K562 (cell line): ENCODE data around the gene YAF2. TPM values are rescaled to one million over a fixed set of nuclear protein-coding genes. Genes with fewer than 3 reads are reported as not detected.

Experiments
- ATAC-seq: fragments of 200-7000 bp; cut with Tn5 transposase; 3 replicates; pipeline ENCODE4 v1.9.1; 2020; ENCODE audit warnings: moderate library complexity
- BruUV-seq: library from RNA; stranded (reverse); fragments of 400-500 nt; replicated peaks from 2 replicates; lab custom pipeline; 2021; lab: Mats Ljungman, UMichigan
- CTCF ChIA-PET: fragments of 300-600 bp; formaldehyde crosslinking; extraction: SDS; loops from one replicate; lab custom pipeline; 2021; ENCODE audit warnings: low intra/inter-chr PET ratio; lab: Yijun Ruan, JAX
- POLR2A ChIA-PET: fragments of 300-600, 350-650 bp; sonication (Branson Sonifier 250); formaldehyde crosslinking; extraction: SDS; loops from one replicate; lab custom pipeline; 2021; ENCODE audit warnings: antibody characterized with exemption, inconsistent platforms; lab: Yijun Ruan, JAX
- DNase-seq, 4 experiments: peaks; one replicate each; pipeline versions ENCODE4 v3.0.0 to v3.0.0-alpha.2; 2011 to 2018; ENCODE audit warnings: low spot score in 3 of 4, mixed read lengths in 3 of 4; ENCODE audit errors: extremely low read depth in 1 of 4
- FAIRE-seq: peaks from 2 replicates; lab custom pipeline; 2011; peaks lifted over from hg19 to GRCh38; lab: Jason Lieb, UNC
- H2AFZ ChIP-seq: 2 replicates; pipeline ENCODE4 v1.6.0; 2011; ENCODE audit warnings: low read depth, low read length, control low read depth, inconsistent platforms
- H3K27ac ChIP-seq: fragments of 200-600 bp; 3 replicates; pipeline ENCODE4 v1.8.0; 2011; ENCODE audit warnings: low read depth, mild to moderate bottlenecking, control low read depth, inconsistent platforms, low read length, moderate library complexity, mixed read lengths; ENCODE audit errors: extremely low read depth
- H3K27me3 ChIP-seq, 2 experiments: fragments of 300-600 bp in 1 of 2; 2 replicates in 1 of 2; 3 replicates in 1 of 2; pipeline versions ENCODE4 v1.6.0 to v1.8.0; 2011; ENCODE audit warnings: inconsistent platforms in 2 of 2, low read length in 2 of 2, mild to moderate bottlenecking in 1 of 2, mixed read lengths in 1 of 2, moderate library complexity in 1 of 2; ENCODE audit not compliant: control insufficient read depth in 2 of 2, insufficient read depth in 2 of 2
- H3K36me3 ChIP-seq: fragments of 300-600 bp; 3 replicates; pipeline ENCODE4 v1.8.0; 2011; ENCODE audit warnings: mild to moderate bottlenecking, low read length, inconsistent platforms; ENCODE audit not compliant: control insufficient read depth, insufficient read depth
- H3K4me1 ChIP-seq, 2 experiments: fragments of 200-600 bp in 1 of 2; replicated peaks in 1 of 2; 2 replicates in 1 of 2; 3 replicates in 1 of 2; pipeline versions ENCODE4 v1.5.1 to v1.8.0; 2011; ENCODE audit warnings: inconsistent platforms in 2 of 2, low read length in 2 of 2, mild to moderate bottlenecking in 1 of 2, mixed read lengths in 1 of 2, moderate library complexity in 1 of 2; ENCODE audit not compliant: control insufficient read depth in 2 of 2, insufficient read depth in 2 of 2
- H3K4me2 ChIP-seq: 2 replicates; pipeline ENCODE4 v1.6.1; 2011; ENCODE audit warnings: low read length, control low read depth, inconsistent platforms, mixed read lengths; ENCODE audit not compliant: insufficient read depth
- H3K4me3 ChIP-seq: fragments of 200-600 bp; sonication (generic), shearing (Covaris generic); 2 replicates; pipeline ENCODE4 v1.5.1; 2016; ENCODE audit warnings: control low read depth, inconsistent platforms
- H3K79me2 ChIP-seq: fragments of 200-600 bp; 3 replicates; pipeline ENCODE4 v1.8.0; 2011; ENCODE audit warnings: low read length, inconsistent platforms; ENCODE audit not compliant: control insufficient read depth, insufficient read depth
- H3K9ac ChIP-seq, 2 experiments: 2 replicates each; pipeline versions ENCODE4 v1.6.0 to v1.6.1; 2011; ENCODE audit warnings: low read depth in 2 of 2, low read length in 2 of 2, control low read depth in 1 of 2, inconsistent platforms in 1 of 2, mild to moderate bottlenecking in 1 of 2, mixed read lengths in 1 of 2; ENCODE audit not compliant: insufficient read depth in 1 of 2
- H3K9me1 ChIP-seq: one replicate; pipeline ENCODE4 v1.6.0; 2011; ENCODE audit warnings: inconsistent platforms, mild to moderate bottlenecking, low read length, moderate library complexity; ENCODE audit not compliant: control insufficient read depth, insufficient read depth
- H3K9me3 ChIP-seq: replicated peaks from 2 replicates; pipeline ENCODE4 v1.5.1; 2011; ENCODE audit warnings: low read depth, low read length, inconsistent platforms; ENCODE audit not compliant: control insufficient read depth, insufficient read depth
- H4K20me1 ChIP-seq: replicated peaks from 2 replicates; pipeline ENCODE4 v1.6.1; 2011; ENCODE audit warnings: low read length, inconsistent platforms, mixed read lengths; ENCODE audit not compliant: control insufficient read depth, insufficient read depth
- ETV5 ChIP-seq: sonication (generic); formaldehyde crosslinking; IDR thresholded peaks from 2 replicates; pipeline ENCODE4 v1.4.0; 2020; ENCODE audit warnings: low read depth, mild to moderate bottlenecking, missing genetic modification reagents
- MGA ChIP-seq: fragments of 450-650 bp; IDR thresholded peaks from 2 replicates; pipeline ENCODE4 v1.6.1; 2016; ENCODE audit warnings: mild to moderate bottlenecking, moderate library complexity
- POLR2G ChIP-seq: fragments of 200-400 bp; formaldehyde crosslinking; IDR thresholded peaks from 2 replicates; pipeline ENCODE4 v1.6.1; 2017; ENCODE audit warnings: low read depth, mild to moderate bottlenecking, antibody characterized with exemption, low read length, moderate library complexity
- TEAD4 ChIP-seq, 2 experiments: sonication (generic) in 1 of 2; formaldehyde crosslinking in 1 of 2; IDR thresholded peaks; 2 replicates each; pipeline versions ENCODE4 v1.6.1 to v1.8.0; 2012 to 2022; ENCODE audit warnings: borderline replicate concordance in 1 of 2, inconsistent platforms in 1 of 2, low read length in 1 of 2, mild to moderate bottlenecking in 1 of 2, missing genetic modification reagents in 1 of 2
- ZNF121 ChIP-seq: sonication (generic); formaldehyde crosslinking; conservative IDR thresholded peaks from 2 replicates; pipeline ENCODE4 v1.8.0; 2022; ENCODE audit warnings: missing genetic modification reagents
- WGBS: fragments of 100-300 bp; shearing (Covaris generic); methylation state at CpG from one replicate; pipeline ENCODE4 v1.1.6; 2016; ENCODE audit warnings: low coverage, mixed read lengths; ENCODE audit not compliant: insufficient coverage; ENCODE audit errors: missing lambda C conversion rate; 5-methylcytosine and 5-hydroxymethylcytosine counted together
- in situ Hi-C: fragments of 300-500 bp; cut with MboI; formaldehyde crosslinking; loops from 4 replicates; pipeline ENCODE4 v1.15.0; 2018; ENCODE audit warnings: inconsistent platforms, mixed read lengths
- intact Hi-C: fragments of 100-400 bp; cut with micrococcal nuclease; formaldehyde crosslinking; loops from 2 replicates; pipeline ENCODE4 v1.14.2; 2022
- polyA plus RNA-seq, 8 experiments: library from polyadenylated mRNA; depleted of rRNA in 4 of 8; stranded (reverse) in 5 of 8; unstranded in 3 of 8; fragments of >200 nt; fragmentation: Nextera tagmentation in 2 of 8; fragmentation: Illumina TruSeq in 1 of 8; extraction: Ambion mirVana in 2 of 8; extraction: Trizol in 1 of 8; gene quantifications; 2 replicates each; pipeline versions ENCODE4 v1.2.1 to v1.2.3, GENCODE V29; 2011 to 2014; ENCODE audit warnings: inconsistent platforms in 1 of 8, missing spikeins in 1 of 8
- total RNA-seq, 7 experiments: library from RNA; depleted of rRNA in 6 of 7; stranded (reverse); fragments of >200 nt in 6 of 7; fragmentation: Illumina TruSeq in 2 of 7; extraction: Trizol in 2 of 7; gene quantifications; 2 replicates each; pipeline versions ENCODE4 v1.2.1 to v1.2.3, GENCODE V29; 2011 to 2021; ENCODE audit warnings: low replicate concordance in 1 of 7

YAF2 gene
- total and polyA plus RNA-seq, 9 of the 15 experiments (the other 6 are each of a cell fraction or from before 2014, with no cell fraction given) = 10.6 to 26.4 (median 21.3) TPM

GRCh38 chr12:42119085-42119633, 118.9 kb downstream of the YAF2 start:
- H4K20me1 ChIP-seq = no peaks in the 10 kb centered on the region
- no peak for ATAC-seq
- no peak overlapping the region for H3K9ac ChIP-seq

More at GRCh38 chr12:42119085-42119633, 118.9 kb downstream of the YAF2 start:
- no peaks in the 10 kb centered on the region for H3K79me2 ChIP-seq
- WGBS = 24% methylated on average over 2 of the region's 2 CpGs
- no peaks in the 10 kb centered on the region for H3K27me3 ChIP-seq
- no peak overlapping the region for H2AFZ ChIP-seq
- no peaks in the 10 kb centered on the region for H3K4me1 ChIP-seq
- no TSS peak for BruUV-seq
- peaks cover 2% of the 10 kb centered on the region for H3K9me1 ChIP-seq
- FAIRE-seq (no peak), DNase-seq (no peak)
- in situ Hi-C loops (no loop called here), intact Hi-C loops (no loop called here)
- no peaks in the 10 kb centered on the region for H3K9me3 ChIP-seq
- ChIA-PET CTCF (no interaction called here), POLR2A (interaction anchor here (0.7 to 1.3 kb wide), 2 partner anchors 9 to 40 kb away, joined by 3 read pairs; no protein-coding TSS in a partner anchor)
- TF ChIP-seq POLR2G (no peak), TEAD4 (IDR thresholded peaks at IDR 0.05; ENCODE audit: low read length) (no peak), TEAD4 (CRISPR knock-in tag; IDR thresholded peaks at IDR 0.05; ENCODE audit: borderline replicate concordance) (no peak), ZNF121 (CRISPR knock-in tag) (0 out of 2 replicates have a peak, but pooled peaks have one; percentile 6), MGA (no peak), ETV5 (CRISPR knock-in tag) (no peak)
- H3K36me3 ChIP-seq = peaks cover 6% of the 10 kb centered on the region; the same call in 1 of the 3 replicates
- no peak overlapping the region for H3K4me3 ChIP-seq
- H3K27ac ChIP-seq = no peak overlapping the region
- H3K4me2 ChIP-seq = no peak overlapping the region
